GM12874 (cell line): ENCODE data around the gene UBE2V1.

Experiments
- CTCF ChIP-seq: IDR thresholded peaks from 2 replicates; pipeline ENCODE4 v1.5.1; 2011; ENCODE audit warnings: low read depth, mild to moderate bottlenecking, control low read depth, low read length, moderate library complexity; ENCODE audit not compliant: insufficient read depth

Gene UBE2V1

GRCh38 chr20:50056408-50056926, 56.5 kb downstream of the UBE2V1 start:
- TF ChIP-seq CTCF: no peak

GRCh38 chr20:50055524-50056083, 57.3 kb downstream of the UBE2V1 start:
- no peak for TF ChIP-seq CTCF

- TF ChIP-seq CTCF: no peak
Measured at GRCh38 chr20:50054626-50055511, 58.1 kb downstream of the UBE2V1 start.

GRCh38 chr20:50054231-50054547, 58.8 kb downstream of the UBE2V1 start:
- TF ChIP-seq CTCF: no peak

- TF ChIP-seq CTCF: no peak
Measured at GRCh38 chr20:50053362-50054230, 59.4 kb downstream of the UBE2V1 start.

GRCh38 chr20:50052550-50053361, 60.2 kb downstream of the UBE2V1 start:
- TF ChIP-seq CTCF: no peak
